Tibial artery (tissue), 4 donors: ENCODE results near the gene TLR4.

Source experiments
- DNase-seq, 2 donors: peaks; one replicate each; pipeline ENCODE4 v3.0.0-alpha.2; 2019
- H3K27ac ChIP-seq, 2 donors: fragments of 200-600 bp; sonication (generic) in 1 of 2; 1 replicate in 1 of 2; 2 replicates in 1 of 2; pipeline ENCODE4 v1.5.1; 2018 to 2019; ENCODE audit warnings: mild to moderate bottlenecking in 1 of 2
- H3K27me3 ChIP-seq, 2 donors: fragments of 200-600 bp; sonication (generic) in 1 of 2; one replicate each; pipeline versions ENCODE4 v1.5.1 to v1.6.0; 2016 to 2019
- H3K36me3 ChIP-seq, 3 donors: fragments of 200-600 bp; sonication (generic) in 2 of 3; one replicate each; pipeline ENCODE4 v1.5.1; 2016 to 2019; ENCODE audit warnings: mild to moderate bottlenecking in 2 of 3
- H3K4me1 ChIP-seq, 4 donors: fragments of 200-600 bp; sonication (generic) in 2 of 4; 1 replicate in 3 of 4; 2 replicates in 1 of 4; pipeline ENCODE4 v1.5.1; 2016 to 2019
- H3K4me3 ChIP-seq, 2 donors: fragments of 200-600 bp; sonication (generic) in 1 of 2; 1 replicate in 1 of 2; 2 replicates in 1 of 2; pipeline ENCODE4 v1.5.1; 2018 to 2019; ENCODE audit warnings: mild to moderate bottlenecking in 2 of 2
- H3K9me3 ChIP-seq, 3 donors: fragments of 200-600 bp; sonication (generic) in 1 of 3; one replicate each; pipeline ENCODE4 v1.5.1; 2016 to 2019
- intact Hi-C: fragments of 100-400 bp; cut with DNase I; formaldehyde crosslinking; loops from one replicate; pipeline ENCODE4 v1.15.0; 2023; ENCODE audit warnings: low total_unique reads
- TF ChIP-seq, protein P1 (sequence below), 2 experiments: fragments of 200-600 bp in 1 of 2; fragments of 450-650 bp in 1 of 2; IDR thresholded peaks; one replicate each; pipeline ENCODE4 v1.5.1; 2017 to 2019; ENCODE audit warnings: antibody characterized with exemption in 2 of 2, mild to moderate bottlenecking in 1 of 2, moderate library complexity in 1 of 2

The TLR4 gene

DNA sequence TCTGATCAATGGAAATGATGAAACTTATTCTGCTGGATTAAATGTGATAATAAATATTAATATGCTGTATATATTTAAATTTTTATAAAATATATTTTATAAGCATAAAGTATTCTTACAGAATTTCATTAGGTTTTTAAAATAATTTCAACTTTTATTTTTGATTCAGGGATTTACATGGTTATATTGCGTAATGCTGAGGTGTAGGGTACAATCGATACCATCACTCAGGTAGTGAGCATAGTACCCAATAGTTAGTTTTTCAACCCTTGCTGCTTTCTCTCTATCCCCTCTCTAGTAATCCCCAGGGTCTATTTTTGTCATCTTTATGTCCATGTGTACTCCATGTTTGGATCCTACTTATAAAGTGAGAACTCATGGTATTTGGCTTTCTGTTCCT lies 5.7 kb downstream of the TLR4 start:
- Histone ChIP-seq H3K4me1 (peaks cover 0 to 8% (median 0%) of the 10 kb centered on the region in 4 donors), H3K27ac (no peak overlapping the region), H3K9me3 (no peaks in the 10 kb centered on the region), H3K27me3 (no peaks in the 10 kb centered on the region), H3K4me3 (no peak overlapping the region), H3K36me3 (peaks cover 9 to 39% (median 23%) of the 10 kb centered on the region in 3 donors)
- TF ChIP-seq, protein P1, sequence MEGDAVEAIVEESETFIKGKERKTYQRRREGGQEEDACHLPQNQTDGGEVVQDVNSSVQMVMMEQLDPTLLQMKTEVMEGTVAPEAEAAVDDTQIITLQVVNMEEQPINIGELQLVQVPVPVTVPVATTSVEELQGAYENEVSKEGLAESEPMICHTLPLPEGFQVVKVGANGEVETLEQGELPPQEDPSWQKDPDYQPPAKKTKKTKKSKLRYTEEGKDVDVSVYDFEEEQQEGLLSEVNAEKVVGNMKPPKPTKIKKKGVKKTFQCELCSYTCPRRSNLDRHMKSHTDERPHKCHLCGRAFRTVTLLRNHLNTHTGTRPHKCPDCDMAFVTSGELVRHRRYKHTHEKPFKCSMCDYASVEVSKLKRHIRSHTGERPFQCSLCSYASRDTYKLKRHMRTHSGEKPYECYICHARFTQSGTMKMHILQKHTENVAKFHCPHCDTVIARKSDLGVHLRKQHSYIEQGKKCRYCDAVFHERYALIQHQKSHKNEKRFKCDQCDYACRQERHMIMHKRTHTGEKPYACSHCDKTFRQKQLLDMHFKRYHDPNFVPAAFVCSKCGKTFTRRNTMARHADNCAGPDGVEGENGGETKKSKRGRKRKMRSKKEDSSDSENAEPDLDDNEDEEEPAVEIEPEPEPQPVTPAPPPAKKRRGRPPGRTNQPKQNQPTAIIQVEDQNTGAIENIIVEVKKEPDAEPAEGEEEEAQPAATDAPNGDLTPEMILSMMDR (IDR thresholded peaks at IDR 0.05): no peak
- intact Hi-C loops: no loop called here
- DNase-seq: no peak

DNA sequence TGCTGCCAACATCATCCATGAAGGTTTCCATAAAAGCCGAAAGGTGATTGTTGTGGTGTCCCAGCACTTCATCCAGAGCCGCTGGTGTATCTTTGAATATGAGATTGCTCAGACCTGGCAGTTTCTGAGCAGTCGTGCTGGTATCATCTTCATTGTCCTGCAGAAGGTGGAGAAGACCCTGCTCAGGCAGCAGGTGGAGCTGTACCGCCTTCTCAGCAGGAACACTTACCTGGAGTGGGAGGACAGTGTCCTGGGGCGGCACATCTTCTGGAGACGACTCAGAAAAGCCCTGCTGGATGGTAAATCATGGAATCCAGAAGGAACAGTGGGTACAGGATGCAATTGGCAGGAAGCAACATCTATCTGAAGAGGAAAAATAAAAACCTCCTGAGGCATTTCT lies 10.1 kb downstream of the TLR4 start:
- Histone ChIP-seq H3K27me3 (no peaks in the 10 kb centered on the region), H3K27ac (no peak overlapping the region), H3K36me3 (peaks cover 9 to 43% (median 23%) of the 10 kb centered on the region in 3 donors), H3K4me3 (no peak overlapping the region), H3K9me3 (no peaks in the 10 kb centered on the region), H3K4me1 (peaks cover 0 to 13% (median 0%) of the 10 kb centered on the region in 4 donors)
- no peak for DNase-seq
- TF ChIP-seq, protein P1 (IDR thresholded peaks at IDR 0.05): no peak
- intact Hi-C loops: no loop called here

DNA sequence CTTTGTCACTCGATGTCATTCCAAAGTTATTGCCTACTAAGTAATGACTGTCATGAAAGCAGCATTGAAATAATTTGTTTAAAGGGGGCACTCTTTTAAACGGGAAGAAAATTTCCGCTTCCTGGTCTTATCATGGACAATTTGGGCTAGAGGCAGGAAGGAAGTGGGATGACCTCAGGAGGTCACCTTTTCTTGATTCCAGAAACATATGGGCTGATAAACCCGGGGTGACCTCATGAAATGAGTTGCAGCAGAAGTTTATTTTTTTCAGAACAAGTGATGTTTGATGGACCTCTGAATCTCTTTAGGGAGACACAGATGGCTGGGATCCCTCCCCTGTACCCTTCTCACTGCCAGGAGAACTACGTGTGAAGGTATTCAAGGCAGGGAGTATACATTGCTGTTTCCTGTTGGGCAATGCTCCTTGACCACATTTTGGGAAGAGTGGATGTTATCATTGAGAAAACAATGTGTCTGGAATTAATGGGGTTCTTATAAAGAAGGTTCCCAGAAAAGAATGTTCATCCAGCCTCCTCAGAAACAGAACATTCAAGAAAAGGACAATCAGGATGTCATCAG lies 11.3 kb downstream of the TLR4 start:
- Histone ChIP-seq H3K4me3 (no peak overlapping the region), H3K4me1 (peaks cover 0 to 21% (median 5%) of the 10 kb centered on the region in 4 donors), H3K9me3 (no peaks in the 10 kb centered on the region), H3K27ac (no peak overlapping the region), H3K36me3 (peaks cover 9 to 39% (median 23%) of the 10 kb centered on the region in 3 donors), H3K27me3 (no peaks in the 10 kb centered on the region)
- DNase-seq: no peak
- TF ChIP-seq, protein P1 (IDR thresholded peaks at IDR 0.05): no peak
- intact Hi-C loops: no loop called here

DNA sequence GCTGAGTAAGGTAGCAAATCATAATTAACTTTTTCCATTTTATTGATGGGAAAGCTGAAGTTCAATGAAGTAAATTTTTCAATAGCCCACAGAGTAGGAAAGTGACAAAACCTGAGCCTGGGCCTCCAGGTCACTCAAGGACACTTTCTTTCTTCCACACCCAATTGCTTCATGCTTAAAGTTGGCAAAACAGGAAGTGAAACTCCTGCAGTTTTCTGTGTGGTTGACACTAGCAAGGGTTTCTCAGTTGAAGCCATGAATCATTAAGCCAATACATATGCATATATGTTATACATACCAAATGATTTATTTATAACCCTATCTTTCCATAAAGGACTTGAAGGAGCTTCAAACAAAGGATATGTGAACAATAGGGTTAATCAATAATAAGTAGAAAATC lies 13.9 kb downstream of the TLR4 start:
- Histone ChIP-seq H3K4me1 (peaks cover 0 to 38% (median 6%) of the 10 kb centered on the region in 4 donors), H3K9me3 (no peaks in the 10 kb centered on the region), H3K27ac (no peak overlapping the region), H3K27me3 (no peaks in the 10 kb centered on the region), H3K36me3 (peaks cover 8 to 27% (median 15%) of the 10 kb centered on the region in 3 donors), H3K4me3 (no peak overlapping the region)
- DNase-seq: peak in 1 of 2 donors; percentile 40
- intact Hi-C loops: no loop called here
- TF ChIP-seq, protein P1 (IDR thresholded peaks at IDR 0.05): no peak

DNA sequence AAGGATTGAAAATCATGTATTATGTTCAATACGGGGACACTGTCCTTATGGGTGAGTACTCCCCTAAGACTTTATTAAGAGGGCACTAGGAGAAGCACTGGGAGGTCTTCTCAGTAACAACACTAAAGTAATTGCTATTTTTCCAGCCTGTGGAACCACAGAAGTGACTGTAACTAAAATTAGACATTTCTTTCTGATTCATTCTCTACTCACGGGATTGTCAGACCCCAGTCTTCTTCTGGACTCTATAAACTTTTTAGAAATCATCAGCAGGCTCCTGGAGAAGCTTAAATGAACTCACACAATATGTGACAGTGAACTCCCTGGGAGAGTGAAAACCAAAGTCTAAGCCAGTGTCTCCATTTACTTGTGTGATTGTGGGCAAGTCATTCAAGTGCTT lies 14.5 kb downstream of the TLR4 start:
- Histone ChIP-seq H3K9me3 (no peaks in the 10 kb centered on the region), H3K27ac (no peak overlapping the region), H3K27me3 (no peaks in the 10 kb centered on the region), H3K4me3 (no peak overlapping the region), H3K36me3 (peaks cover 2 to 21% (median 9%) of the 10 kb centered on the region in 3 donors), H3K4me1 (peaks cover 0 to 38% (median 6%) of the 10 kb centered on the region in 4 donors)
- no peak for DNase-seq
- intact Hi-C loops: no loop called here
- TF ChIP-seq, protein P1 (IDR thresholded peaks at IDR 0.05): no peak
